Measurements from ENCODE around the gene LIN37.
A peak's percentile ranks its signal among the peaks of the same experiment; 100 is the strongest.

The LIN37 gene

DNA sequence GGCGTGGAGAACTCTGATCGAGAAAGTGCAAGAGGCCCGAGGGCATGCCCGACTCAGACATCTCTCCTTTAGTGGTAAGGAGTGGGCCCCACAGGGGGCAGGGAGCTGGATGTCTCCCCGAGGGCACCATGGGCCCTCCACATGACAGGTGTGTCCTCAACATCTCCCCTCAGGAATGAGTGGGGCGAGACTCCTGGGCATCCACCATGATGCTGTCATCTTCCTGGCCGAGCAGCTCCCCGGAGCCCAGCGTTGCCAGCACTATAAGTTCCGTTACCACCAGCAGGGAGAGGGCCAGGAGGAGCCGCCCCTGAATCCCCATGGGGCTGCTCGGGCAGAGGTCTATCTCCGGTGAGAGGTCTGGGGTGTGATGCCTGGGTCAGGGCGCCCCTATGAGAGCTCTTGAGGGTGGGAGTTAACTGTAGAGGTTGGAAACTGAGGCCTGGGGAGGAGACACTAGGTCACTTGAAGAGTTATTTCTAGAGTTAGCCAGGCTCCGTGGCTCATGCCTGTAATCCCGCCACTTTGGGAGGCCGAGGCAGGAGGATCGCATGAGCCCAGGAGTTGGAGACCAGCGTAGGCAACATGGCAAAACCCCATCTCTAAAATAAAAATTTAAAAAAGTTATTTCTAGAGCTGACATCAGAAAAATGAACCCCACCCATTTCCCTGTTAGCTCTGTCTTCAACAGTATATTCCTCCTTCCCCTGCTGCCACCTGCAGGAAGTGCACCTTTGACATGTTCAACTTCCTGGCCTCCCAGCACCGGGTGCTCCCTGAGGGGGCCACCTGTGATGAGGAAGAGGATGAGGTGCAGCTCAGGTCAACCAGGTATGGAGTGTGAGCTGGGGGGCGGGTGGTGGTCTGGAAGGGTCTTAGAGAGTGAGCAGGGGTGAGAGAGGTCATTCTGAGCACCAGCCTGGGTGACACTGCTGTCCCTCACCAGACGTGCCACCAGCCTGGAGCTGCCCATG, 11.2 kb upstream of the LIN37 start:
- Mint-ChIP-seq H3K9me3 (no peaks in the 10 kb centered on the region), H3K4me3 (no peak overlapping the region), H3K27me3 (no peaks in the 10 kb centered on the region), H3K27ac (no peak overlapping the region), H3K36me3 (ENCODE audit: low read depth) (peaks cover 95% of the 10 kb centered on the region), H3K4me1 (ENCODE audit: low read depth) (peaks cover 43% of the 10 kb centered on the region)
- intact Hi-C loops (cut with micrococcal nuclease) = no loop called here

GRCh38 chr19:35738021-35738886, 10.1 kb upstream of the LIN37 start:
- Mint-ChIP-seq H3K4me3 (no peak overlapping the region), H3K27me3 (no peaks in the 10 kb centered on the region), H3K9me3 (no peaks in the 10 kb centered on the region), H3K27ac (no peak overlapping the region), H3K36me3 (ENCODE audit: low read depth) (peaks cover 94% of the 10 kb centered on the region), H3K4me1 (ENCODE audit: low read depth) (peaks cover 51% of the 10 kb centered on the region)
- intact Hi-C loops (cut with micrococcal nuclease) = no loop called here

- H3K27ac Mint-ChIP-seq = no peak overlapping the region
- no peaks in the 10 kb centered on the region for H3K9me3 Mint-ChIP-seq
- intact Hi-C loops (cut with micrococcal nuclease) = no loop called here
- H3K4me1 Mint-ChIP-seq (ENCODE audit: low read depth) = peaks cover 56% of the 10 kb centered on the region
- peaks cover 92% of the 10 kb centered on the region for H3K36me3 Mint-ChIP-seq (ENCODE audit: low read depth)
- H3K27me3 Mint-ChIP-seq = no peaks in the 10 kb centered on the region
- no peak overlapping the region for H3K4me3 Mint-ChIP-seq
Measured at GRCh38 chr19:35738887-35739229, 9.5 kb upstream of the LIN37 start.

- Mint-ChIP-seq H3K4me3 (peak overlapping the region; percentile 86), H3K9me3 (no peaks in the 10 kb centered on the region), H3K4me1 (ENCODE audit: low read depth) (peaks cover 58% of the 10 kb centered on the region), H3K27me3 (no peaks in the 10 kb centered on the region), H3K36me3 (ENCODE audit: low read depth) (peaks cover 91% of the 10 kb centered on the region), H3K27ac (peak overlapping the region; percentile 99)
- intact Hi-C loops (cut with micrococcal nuclease) = loop anchor here (10.0 kb wide), 2 partner anchors 95 to 165 kb away; partner anchors contain the start of genes COX6B1, ETV2, HCST and NFKBID
Measured at GRCh38 chr19:35739275-35740107, 8.9 kb upstream of the LIN37 start.

DNA sequence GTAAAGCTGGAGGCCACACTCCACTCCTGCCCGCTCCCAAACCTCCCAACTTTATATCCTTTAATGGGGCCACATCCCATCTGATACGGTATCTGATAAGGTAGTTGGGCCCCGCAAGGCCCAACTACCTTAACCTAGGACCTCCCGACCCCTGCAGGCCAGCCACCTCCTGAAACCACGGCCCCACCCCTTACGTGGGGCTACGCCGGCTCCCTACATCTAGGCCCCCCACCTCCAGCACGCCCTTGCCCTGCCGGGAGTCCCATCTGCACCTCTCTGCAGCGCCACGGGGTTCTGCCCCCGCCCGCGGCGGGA, 8.3 kb upstream of the LIN37 start:
- H3K9me3 Mint-ChIP-seq = no peaks in the 10 kb centered on the region
- H3K27me3 Mint-ChIP-seq = no peaks in the 10 kb centered on the region
- peaks cover 60% of the 10 kb centered on the region for H3K4me1 Mint-ChIP-seq (ENCODE audit: low read depth)
- peak overlapping the region; percentile 86 for H3K4me3 Mint-ChIP-seq
- H3K27ac Mint-ChIP-seq = peak overlapping the region; percentile 99
- H3K36me3 Mint-ChIP-seq (ENCODE audit: low read depth) = peaks cover 91% of the 10 kb centered on the region
- intact Hi-C loops (cut with micrococcal nuclease) = loop anchor here (10.0 kb wide), 2 partner anchors 95 to 165 kb away; partner anchors contain the start of genes COX6B1, ETV2, HCST and NFKBID

GRCh38 chr19:35740423-35741202, 7.8 kb upstream of the LIN37 start:
- H3K9me3 Mint-ChIP-seq = no peaks in the 10 kb centered on the region
- peak overlapping the region; percentile 99 for H3K27ac Mint-ChIP-seq
- intact Hi-C loops (cut with micrococcal nuclease) = loop anchor here (10.0 kb wide), 2 partner anchors 96 to 164 kb away; partner anchors contain the start of genes COX6B1, ETV2, HCST and NFKBID
- H3K4me1 Mint-ChIP-seq (ENCODE audit: low read depth) = peaks cover 61% of the 10 kb centered on the region
- H3K27me3 Mint-ChIP-seq = no peaks in the 10 kb centered on the region
- peak overlapping the region; percentile 86 for H3K4me3 Mint-ChIP-seq
- peaks cover 91% of the 10 kb centered on the region for H3K36me3 Mint-ChIP-seq (ENCODE audit: low read depth)

DNA sequence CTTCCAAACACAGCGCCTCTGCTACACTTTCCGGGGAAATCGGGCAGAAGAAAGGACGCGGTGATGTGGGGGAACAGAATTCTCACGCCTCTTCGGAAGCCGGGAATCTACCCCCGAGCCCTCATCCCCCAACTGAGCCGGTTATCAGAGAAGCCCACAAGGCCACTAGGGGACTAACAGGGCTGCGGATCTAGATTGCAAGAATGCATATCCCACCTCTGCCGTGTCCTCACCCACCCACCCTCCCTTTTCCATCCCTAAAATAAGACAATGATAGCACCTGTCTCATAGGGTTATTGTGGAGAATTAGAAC, 7.2 kb upstream of the LIN37 start:
- Mint-ChIP-seq H3K4me3 (peak overlapping the region; percentile 93), H3K9me3 (no peaks in the 10 kb centered on the region), H3K4me1 (ENCODE audit: low read depth) (peaks cover 66% of the 10 kb centered on the region), H3K27ac (peak overlapping the region; percentile 99), H3K27me3 (no peaks in the 10 kb centered on the region), H3K36me3 (ENCODE audit: low read depth) (peaks cover 91% of the 10 kb centered on the region)
- intact Hi-C loops (cut with micrococcal nuclease) = loop anchor here (10.0 kb wide), 2 partner anchors 96 to 164 kb away; partner anchors contain the start of genes COX6B1, ETV2, HCST and NFKBID

GRCh38 chr19:35742121-35742724, 6.2 kb upstream of the LIN37 start, which contains the start of gene IGFLR1:
IGFLR1 (minus strand) TSS chr19:35742452; CDS start chr19:35741180, 1,272 bp downstream.
- Mint-ChIP-seq H3K27me3 (no peaks in the 10 kb centered on the region), H3K9me3 (no peaks in the 10 kb centered on the region), H3K4me3 (peak within 1 kb of the TSS; percentile 93), H3K36me3 (ENCODE audit: low read depth) (peaks cover 91% of the 10 kb centered on the region), H3K4me1 (ENCODE audit: low read depth) (peaks cover 71% of the 10 kb centered on the region), H3K27ac (peak within 1 kb of the TSS; percentile 99)
- intact Hi-C loops (cut with micrococcal nuclease) = loop anchor here (10.0 kb wide), 2 partner anchors 97 to 163 kb away; partner anchors contain the start of genes COX6B1, ETV2, HCST and NFKBID

GRCh38 chr19:35743640-35744429, 4.5 kb upstream of the LIN37 start:
- H3K4me3 Mint-ChIP-seq = peak overlapping the region; percentile 97
- peak overlapping the region; percentile 99 for H3K27ac Mint-ChIP-seq
- peaks cover 71% of the 10 kb centered on the region for H3K4me1 Mint-ChIP-seq (ENCODE audit: low read depth)
- H3K27me3 Mint-ChIP-seq = no peaks in the 10 kb centered on the region
- intact Hi-C loops (cut with micrococcal nuclease) = loop anchor here (10.0 kb wide), 2 partner anchors 99 to 161 kb away; partner anchors contain the start of genes COX6B1, ETV2, HCST and NFKBID
- H3K36me3 Mint-ChIP-seq (ENCODE audit: low read depth) = peaks cover 82% of the 10 kb centered on the region
- H3K9me3 Mint-ChIP-seq = no peaks in the 10 kb centered on the region

- H3K27ac Mint-ChIP-seq = peak overlapping the region; percentile 99
- H3K36me3 Mint-ChIP-seq (ENCODE audit: low read depth) = peaks cover 77% of the 10 kb centered on the region
- no peaks in the 10 kb centered on the region for H3K9me3 Mint-ChIP-seq
- H3K27me3 Mint-ChIP-seq = no peaks in the 10 kb centered on the region
- intact Hi-C loops (cut with micrococcal nuclease) = loop anchor here (5.0 to 10.0 kb wide), 3 partner anchors 100 to 308 kb away; partner anchors contain the start of genes COX6B1, ETV2, HCST and NFKBID
- H3K4me1 Mint-ChIP-seq (ENCODE audit: low read depth) = peaks cover 73% of the 10 kb centered on the region
- peak overlapping the region; percentile 97 for H3K4me3 Mint-ChIP-seq
Measured at GRCh38 chr19:35744430-35745327, 3.7 kb upstream of the LIN37 start.

All from dendritic cell treated with granulocyte-macrophage colony-stimulating factor and Interleukin-4, amounts not matched to agents 40 ng/mL and 50 ng/mL, for 4 days (primary cell).